Cardiac fibroblast (primary cell): Measurements from ENCODE around the gene PDCD2L.
A peak's percentile ranks its signal among the peaks of the same experiment; 100 is the strongest.

Source experiments
- DNase-seq, 2 donors: peaks; one replicate each; pipeline versions ENCODE4 v3.0.0 to v3.0.0-alpha.2; 2010; ENCODE audit warnings: low read depth in 2 of 2
- H3K4me3 ChIP-seq, 2 donors: replicated peaks in 1 of 2; 1 replicate in 1 of 2; 2 replicates in 1 of 2; pipeline ENCODE4 v1.5.1; 2011; ENCODE audit warnings: low read depth in 2 of 2, low read length in 2 of 2, mild to moderate bottlenecking in 2 of 2, moderate library complexity in 1 of 2
- TF ChIP-seq, protein P1 (sequence below): IDR thresholded peaks from one replicate; pipeline ENCODE4 v1.5.1; 2011; ENCODE audit warnings: low read depth, mild to moderate bottlenecking, low read length, inconsistent platforms

Gene PDCD2L

DNA sequence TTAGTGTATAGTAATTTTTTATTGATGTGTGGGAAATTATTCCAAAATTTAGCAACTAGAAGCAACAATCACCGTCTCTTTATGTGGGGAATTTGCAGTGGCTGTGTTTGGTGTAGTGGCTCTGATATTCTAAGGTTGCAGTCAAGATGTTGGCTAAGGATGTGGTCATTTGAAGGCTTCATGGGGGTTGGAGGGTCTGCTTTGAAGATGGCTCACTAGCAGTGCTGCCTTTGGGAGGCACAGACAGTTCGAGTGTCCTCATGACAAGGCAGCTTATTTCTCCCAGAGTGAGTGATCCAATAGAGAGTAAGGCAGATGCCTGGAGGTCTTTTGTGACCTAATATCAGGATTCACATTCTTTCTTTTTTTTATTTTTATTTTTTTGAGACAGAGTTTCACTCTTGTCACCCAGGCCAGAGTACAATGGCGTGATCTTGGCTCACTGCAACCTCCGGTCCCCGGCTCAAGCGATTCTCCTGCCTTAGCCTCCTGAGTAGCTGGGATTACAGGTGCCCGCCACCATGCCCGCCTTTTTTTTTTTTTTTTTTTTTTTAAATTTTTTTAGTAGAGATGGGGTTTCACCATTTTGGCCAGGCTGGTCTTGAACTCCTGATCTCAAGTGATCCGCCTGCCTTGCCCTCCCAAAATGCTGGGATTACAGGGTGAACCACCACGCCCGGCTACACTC, 30.5 kb upstream of the PDCD2L start:
- TF ChIP-seq, protein P1, sequence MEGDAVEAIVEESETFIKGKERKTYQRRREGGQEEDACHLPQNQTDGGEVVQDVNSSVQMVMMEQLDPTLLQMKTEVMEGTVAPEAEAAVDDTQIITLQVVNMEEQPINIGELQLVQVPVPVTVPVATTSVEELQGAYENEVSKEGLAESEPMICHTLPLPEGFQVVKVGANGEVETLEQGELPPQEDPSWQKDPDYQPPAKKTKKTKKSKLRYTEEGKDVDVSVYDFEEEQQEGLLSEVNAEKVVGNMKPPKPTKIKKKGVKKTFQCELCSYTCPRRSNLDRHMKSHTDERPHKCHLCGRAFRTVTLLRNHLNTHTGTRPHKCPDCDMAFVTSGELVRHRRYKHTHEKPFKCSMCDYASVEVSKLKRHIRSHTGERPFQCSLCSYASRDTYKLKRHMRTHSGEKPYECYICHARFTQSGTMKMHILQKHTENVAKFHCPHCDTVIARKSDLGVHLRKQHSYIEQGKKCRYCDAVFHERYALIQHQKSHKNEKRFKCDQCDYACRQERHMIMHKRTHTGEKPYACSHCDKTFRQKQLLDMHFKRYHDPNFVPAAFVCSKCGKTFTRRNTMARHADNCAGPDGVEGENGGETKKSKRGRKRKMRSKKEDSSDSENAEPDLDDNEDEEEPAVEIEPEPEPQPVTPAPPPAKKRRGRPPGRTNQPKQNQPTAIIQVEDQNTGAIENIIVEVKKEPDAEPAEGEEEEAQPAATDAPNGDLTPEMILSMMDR, result no peak

DNA sequence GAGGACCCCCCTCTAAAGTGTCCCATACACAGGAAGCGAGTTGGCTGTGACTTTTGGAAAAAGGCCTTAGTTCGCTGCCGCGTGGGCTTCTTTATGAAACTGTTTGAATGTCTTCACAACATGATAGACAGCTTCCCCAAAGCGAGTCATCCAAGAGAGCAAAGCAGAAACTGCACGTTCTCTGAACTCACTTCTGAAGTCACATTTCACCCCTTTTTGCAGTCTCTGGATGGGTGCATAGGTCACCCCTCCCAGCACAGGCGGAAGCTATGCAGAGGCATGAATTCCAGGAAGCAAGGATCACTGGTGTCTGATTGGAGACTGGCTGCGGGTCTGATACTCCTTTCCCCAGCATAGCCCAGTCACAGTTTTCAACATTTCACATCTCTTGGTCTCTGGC, 28.6 kb upstream of the PDCD2L start:
- DNase-seq, result peak in 1 of 2 donors; percentile 45
- TF ChIP-seq, protein P1, result no peak

More for the DNA sequence above, 30.5 kb upstream of the PDCD2L start:
- DNase-seq, result no peak
- no peak overlapping the region for H3K4me3 ChIP-seq

DNA sequence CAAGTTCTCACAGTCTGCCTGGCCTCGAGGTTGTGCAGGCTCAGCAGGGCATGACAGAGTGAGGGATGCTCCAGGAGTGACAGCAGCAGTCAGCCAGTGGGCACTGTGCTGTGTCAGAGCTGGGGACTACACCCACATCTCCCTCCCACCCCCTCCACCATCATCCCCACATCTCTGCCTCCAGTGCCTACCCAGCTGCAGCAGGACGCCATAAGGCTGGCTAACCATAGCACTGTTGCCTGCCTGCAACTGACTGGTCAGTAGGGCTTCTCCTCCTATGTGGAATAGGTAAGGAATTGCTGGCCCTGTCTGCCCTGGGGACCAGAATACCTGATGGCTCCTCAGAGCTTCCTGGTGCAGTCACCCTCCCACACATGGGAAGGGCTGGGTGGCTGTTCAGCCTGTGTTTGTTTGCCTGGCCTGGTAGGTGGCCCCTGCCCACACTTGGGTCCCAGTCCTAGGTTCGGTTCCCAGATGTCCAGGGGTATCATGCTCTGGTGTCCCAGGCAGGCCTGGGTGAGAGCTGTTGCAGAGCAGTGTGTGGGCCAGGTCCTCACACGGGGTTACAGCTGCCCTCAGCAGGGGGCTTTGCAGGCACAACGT, 23.5 kb upstream of the PDCD2L start:
- no peak overlapping the region for H3K4me3 ChIP-seq
- TF ChIP-seq, protein P1, result no peak
- DNase-seq, result no peak

More for the DNA sequence above, 28.6 kb upstream of the PDCD2L start:
- H3K4me3 ChIP-seq, result no peak overlapping the region

DNA sequence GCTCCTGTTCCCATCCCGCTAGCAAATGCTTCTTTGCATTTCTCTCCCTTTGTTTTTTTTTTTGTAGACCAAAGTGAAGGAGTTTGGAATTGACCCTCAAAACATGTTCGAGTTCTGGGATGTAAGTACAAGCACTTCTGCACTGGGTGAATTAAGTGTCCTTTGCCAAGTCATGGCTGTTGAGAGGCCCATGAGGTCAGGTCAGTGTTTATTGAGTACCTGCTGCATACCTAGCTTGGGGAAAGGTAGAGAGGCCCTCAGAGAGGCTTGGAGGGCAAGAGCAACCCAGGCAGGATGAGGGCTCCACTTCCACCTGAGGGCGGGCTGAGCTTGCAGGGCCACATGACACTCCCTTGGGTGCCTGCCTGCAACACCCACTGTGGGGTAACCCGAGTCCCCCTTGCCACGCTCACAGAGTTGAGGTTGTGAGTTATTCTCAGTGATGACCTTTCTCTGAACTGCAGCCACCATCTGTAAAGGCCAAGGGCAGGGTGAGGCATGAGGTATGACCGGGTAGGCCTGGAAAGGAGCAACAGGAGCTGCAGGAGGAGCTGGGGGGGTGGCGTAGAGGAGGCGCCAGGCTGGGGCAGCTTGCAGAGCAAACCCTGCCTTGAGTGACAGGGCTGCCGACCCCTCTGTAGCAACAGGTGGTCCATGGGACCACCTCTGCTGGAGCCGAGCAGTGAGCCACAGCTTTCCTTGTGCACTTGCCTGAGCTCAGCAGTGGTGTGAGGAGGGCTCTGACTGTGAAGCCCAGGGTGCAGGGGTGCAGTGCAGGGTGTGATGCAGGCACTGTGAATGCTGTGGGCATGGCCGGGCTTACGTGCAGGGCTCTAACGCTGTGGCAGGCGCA, 22.6 kb upstream of the PDCD2L start:
- H3K4me3 ChIP-seq, result no peak overlapping the region
- TF ChIP-seq, protein P1, result no peak
- no peak for DNase-seq

DNA sequence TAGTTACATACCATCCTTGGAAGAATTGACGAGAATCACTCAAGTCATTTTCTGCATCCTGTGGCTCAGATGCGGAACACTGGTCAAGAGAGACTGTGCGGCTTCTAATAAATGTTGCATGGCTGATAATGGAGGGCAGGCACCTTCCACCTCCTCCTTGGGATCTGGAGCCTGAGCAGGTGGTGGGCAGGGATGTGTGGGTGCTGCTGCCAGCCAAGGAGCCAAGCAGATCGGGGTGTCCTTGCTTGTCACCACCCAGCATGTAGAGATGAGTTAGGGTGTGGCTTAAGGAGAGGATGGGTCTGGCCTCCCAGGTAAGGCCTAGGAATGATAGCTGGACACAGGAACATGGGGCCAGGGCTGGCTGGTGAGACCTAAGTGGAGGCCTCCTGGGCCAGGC, 21.7 kb upstream of the PDCD2L start:
- DNase-seq, result no peak
- H3K4me3 ChIP-seq, result no peak overlapping the region
- TF ChIP-seq, protein P1, result no peak

DNA sequence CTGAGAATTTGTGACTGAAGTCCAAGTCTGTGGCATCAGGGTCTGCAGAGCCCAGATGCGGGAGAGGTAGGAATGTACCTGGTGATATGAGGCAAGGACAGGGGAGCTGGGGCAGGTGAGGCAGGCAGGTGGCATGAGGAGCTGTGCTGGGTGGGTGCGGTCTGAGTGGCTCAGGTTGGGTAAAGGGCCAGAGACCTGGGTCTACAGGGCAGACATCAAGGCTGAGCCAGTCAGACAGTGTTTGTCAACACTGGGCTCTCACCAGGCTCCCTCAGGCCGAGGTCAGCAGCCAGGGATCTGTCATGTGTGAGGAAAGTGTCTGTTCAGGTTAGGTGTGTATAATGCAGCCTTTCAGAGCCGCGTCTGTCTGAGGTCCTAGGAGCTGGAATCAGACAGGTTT, 20.6 kb upstream of the PDCD2L start:
- TF ChIP-seq, protein P1, result no peak
- no peak for DNase-seq
- H3K4me3 ChIP-seq, result no peak overlapping the region
